Naive B cell (primary cell): ENCODE results near the gene RNF19B. TPM values are rescaled to one million over a fixed set of nuclear protein-coding genes. Genes with fewer than 3 reads are reported as not detected.

Source experiments
- ATAC-seq, 2 donors: fragments of 150-1000 bp; cut with Tn5 transposase; 2 replicates each; pipeline ENCODE4 v1.10.0; 2021; ENCODE audit warnings: low read depth in 2 of 2, mild to moderate bottlenecking in 2 of 2, moderate library complexity in 2 of 2
- DNase-seq: peaks from one replicate; pipeline ENCODE4 v3.0.0; 2022
- H3K27ac Mint-ChIP-seq, 6 donors: one replicate each; pipeline ENCODE4 v1.8.0; 2020 to 2022; ENCODE audit warnings: mild to moderate bottlenecking in 6 of 6, mixed read lengths in 6 of 6, moderate library complexity in 5 of 6, inconsistent platforms in 2 of 6
- H3K27me3 Mint-ChIP-seq, 3 donors: one replicate each; pipeline ENCODE4 v1.8.0; 2021 to 2022; ENCODE audit warnings: mixed read lengths in 3 of 3, mild to moderate bottlenecking in 1 of 3
- H3K36me3 Mint-ChIP-seq, 2 donors: one replicate each; pipeline ENCODE4 v1.8.0; 2020 to 2022; ENCODE audit warnings: mixed read lengths in 2 of 2, inconsistent platforms in 1 of 2, mild to moderate bottlenecking in 1 of 2
- H3K4me1 Mint-ChIP-seq, 3 donors: one replicate each; pipeline ENCODE4 v1.8.0; 2020 to 2022; ENCODE audit warnings: mixed read lengths in 3 of 3, inconsistent platforms in 1 of 3, mild to moderate bottlenecking in 1 of 3, moderate library complexity in 1 of 3
- H3K4me3 Mint-ChIP-seq, 8 donors: one replicate each; pipeline ENCODE4 v1.8.0; 2020 to 2022; ENCODE audit warnings: mild to moderate bottlenecking in 8 of 8, mixed read lengths in 8 of 8, moderate library complexity in 8 of 8, inconsistent platforms in 2 of 8
- H3K9me3 Mint-ChIP-seq, 7 donors: one replicate each; pipeline ENCODE4 v1.8.0; 2020 to 2022; ENCODE audit warnings: mixed read lengths in 7 of 7, mild to moderate bottlenecking in 5 of 7, inconsistent platforms in 2 of 7, moderate library complexity in 1 of 7
- polyA plus RNA-seq, 6 donors: library from polyadenylated mRNA; unstranded; fragments of 300-500 nt; fragmentation: Illumina TruSeq; gene quantifications; one replicate each; pipeline ENCODE4 v1.2.3, GENCODE V29; 2021; ENCODE audit warnings: low read depth in 6 of 6

Gene RNF19B
- polyA plus RNA-seq, 6 donors from 2014 or later: 1.0 to 2.8 (median 1.9) TPM

DNA sequence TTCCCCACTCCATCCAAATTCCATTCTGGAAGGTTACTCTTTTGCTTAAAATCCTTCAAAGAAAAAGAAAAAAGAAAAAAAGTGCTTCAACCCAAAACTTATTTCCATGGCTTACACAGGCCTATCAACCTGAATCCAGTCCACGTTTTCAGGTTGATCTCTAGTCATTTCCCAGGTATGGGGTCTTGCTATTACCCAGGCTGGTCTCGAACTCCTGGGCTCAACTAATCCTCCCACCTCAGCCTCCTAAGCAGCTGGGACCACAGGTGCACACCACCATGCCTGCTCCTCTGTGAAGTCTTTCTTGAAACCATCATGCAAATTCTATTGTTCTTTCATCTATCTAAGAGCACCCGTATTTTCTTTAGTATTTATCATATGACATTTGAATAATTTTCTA lies 7.6 kb downstream of the RNF19B start:
- H3K4me1 Mint-ChIP-seq: peaks cover 49 to 61% (median 60%) of the 10 kb centered on the region in 3 donors
- no peak overlapping the region for H3K4me3 Mint-ChIP-seq
- H3K36me3 Mint-ChIP-seq: peaks cover 7 to 18% of the 10 kb centered on the region in 2 donors
- H3K27ac Mint-ChIP-seq: no peak overlapping the region
- DNase-seq (no peak), ATAC-seq (no peak)
- H3K9me3 Mint-ChIP-seq: no peaks in the 10 kb centered on the region
- H3K27me3 Mint-ChIP-seq: no peaks in the 10 kb centered on the region

DNA sequence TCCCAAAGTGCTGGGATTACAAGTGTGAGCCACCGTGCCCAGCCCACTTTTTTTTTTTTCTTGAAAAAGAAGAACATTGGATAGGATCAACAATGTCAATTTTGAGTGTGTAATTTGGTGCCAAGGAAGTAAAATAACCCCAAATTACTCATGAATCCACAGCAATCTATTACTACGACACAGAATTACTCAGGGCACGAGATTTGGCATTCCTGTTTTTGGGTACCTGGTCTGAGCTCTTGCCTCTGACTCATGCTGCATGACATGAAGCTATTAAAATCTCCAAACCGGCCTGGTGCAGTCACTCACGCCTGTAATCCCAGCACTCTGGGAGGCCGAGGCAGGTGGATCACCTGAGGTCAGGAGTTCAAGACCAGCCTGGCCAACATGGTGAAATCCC lies 10.4 kb downstream of the RNF19B start:
- Mint-ChIP-seq H3K27me3 (no peaks in the 10 kb centered on the region), H3K4me1 (peaks cover 43 to 51% (median 48%) of the 10 kb centered on the region in 3 donors), H3K36me3 (peaks cover 7 to 18% of the 10 kb centered on the region in 2 donors), H3K4me3 (no peak overlapping the region), H3K27ac (peak overlapping the region in 1 of 6 donors; percentile 38), H3K9me3 (no peaks in the 10 kb centered on the region)
- ATAC-seq (no peak), DNase-seq (no peak)

DNA sequence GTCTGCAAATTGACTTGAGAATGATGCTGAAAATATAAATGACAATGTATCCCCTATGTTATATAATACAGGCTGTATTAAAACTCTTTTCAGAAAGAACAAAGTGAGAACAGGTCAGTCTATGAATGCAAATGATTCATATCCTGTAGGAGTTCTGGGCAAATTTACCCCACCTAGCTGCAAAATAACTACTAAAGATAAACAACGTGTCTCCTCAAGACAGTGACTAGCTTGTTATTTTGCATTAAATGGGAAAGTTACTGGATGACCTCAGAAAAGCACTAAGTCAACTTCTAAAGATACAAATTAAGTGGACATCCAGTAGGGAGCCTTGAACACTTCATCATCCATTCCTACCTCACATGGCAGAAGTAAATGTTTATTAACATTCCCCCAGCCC lies 11.1 kb downstream of the RNF19B start:
- no peaks in the 10 kb centered on the region for H3K27me3 Mint-ChIP-seq
- H3K27ac Mint-ChIP-seq: peak overlapping the region in 2 of 6 donors; percentile 66 to 90
- no peak overlapping the region for H3K4me3 Mint-ChIP-seq
- peaks cover 7 to 18% of the 10 kb centered on the region in 2 donors for H3K36me3 Mint-ChIP-seq
- peaks cover 37 to 45% (median 42%) of the 10 kb centered on the region in 3 donors for H3K4me1 Mint-ChIP-seq
- H3K9me3 Mint-ChIP-seq: no peaks in the 10 kb centered on the region
- ATAC-seq: no peak
- DNase-seq: no peak

DNA sequence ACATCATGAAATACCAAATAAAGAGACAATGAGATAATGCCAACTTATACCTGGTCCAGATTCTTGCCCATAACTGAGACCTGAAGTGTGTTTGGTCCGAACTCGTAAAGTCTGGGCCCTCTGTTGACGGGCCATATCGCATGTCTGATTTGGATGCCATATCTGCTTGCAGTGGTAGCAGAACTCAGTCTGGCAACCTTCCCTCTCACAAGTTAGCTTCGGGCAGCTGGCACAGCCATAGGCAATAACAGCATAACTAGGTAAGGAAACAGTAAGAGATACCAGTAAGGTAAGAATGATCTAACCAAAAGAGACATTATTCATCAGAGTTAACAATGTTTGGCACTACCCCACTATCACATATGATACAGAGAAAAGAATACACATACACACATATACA lies 15.1 kb downstream of the RNF19B start:
- Mint-ChIP-seq H3K27ac (peak overlapping the region in 1 of 6 donors; percentile 49), H3K27me3 (no peaks in the 10 kb centered on the region), H3K36me3 (peaks cover 20 to 22% of the 10 kb centered on the region in 2 donors), H3K4me3 (no peak overlapping the region), H3K4me1 (peaks cover 13 to 21% (median 20%) of the 10 kb centered on the region in 3 donors), H3K9me3 (no peaks in the 10 kb centered on the region)
- DNase-seq (no peak), ATAC-seq (no peak)

DNA sequence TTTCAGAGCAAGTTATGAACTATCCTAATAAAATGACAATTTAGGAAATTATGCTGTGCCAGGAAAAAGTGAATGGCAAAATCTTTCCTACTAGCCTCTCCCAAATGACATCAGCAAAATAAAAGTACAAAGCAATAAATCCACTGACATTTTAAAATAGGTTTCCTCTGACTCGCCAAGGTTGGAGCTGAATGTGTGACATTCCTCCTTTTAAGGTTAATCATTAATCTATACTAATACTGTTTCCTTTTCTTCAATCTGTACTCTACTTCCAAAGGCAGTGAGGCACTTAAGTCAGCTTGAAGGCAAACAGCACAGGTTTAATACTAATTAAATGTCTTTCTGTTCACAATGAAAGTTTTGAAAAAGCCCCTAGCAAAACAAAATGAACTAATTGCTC lies 15.7 kb downstream of the RNF19B start:
- Mint-ChIP-seq H3K4me1 (peaks cover 13 to 21% (median 20%) of the 10 kb centered on the region in 3 donors), H3K4me3 (no peak overlapping the region), H3K27me3 (no peaks in the 10 kb centered on the region), H3K36me3 (peaks cover 20 to 22% of the 10 kb centered on the region in 2 donors), H3K27ac (no peak overlapping the region), H3K9me3 (no peaks in the 10 kb centered on the region)
- DNase-seq: no peak
- no peak for ATAC-seq

DNA sequence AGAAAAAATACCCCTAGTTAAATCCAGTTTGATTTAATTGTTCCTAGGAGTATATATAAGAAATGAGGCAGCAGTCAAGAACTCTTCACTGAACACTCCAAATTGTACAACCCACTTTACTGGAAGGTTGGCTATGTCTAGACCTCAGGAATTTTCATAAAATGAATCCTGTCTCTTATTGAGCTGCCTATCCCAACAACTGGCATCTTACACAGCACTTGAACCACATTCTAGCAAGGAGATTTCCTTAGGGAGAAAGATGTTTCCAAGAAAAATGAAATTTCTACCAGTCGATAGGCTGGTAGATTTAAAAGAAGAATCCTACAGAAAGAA lies 16.3 kb downstream of the RNF19B start:
- no peaks in the 10 kb centered on the region for H3K9me3 Mint-ChIP-seq

DNA sequence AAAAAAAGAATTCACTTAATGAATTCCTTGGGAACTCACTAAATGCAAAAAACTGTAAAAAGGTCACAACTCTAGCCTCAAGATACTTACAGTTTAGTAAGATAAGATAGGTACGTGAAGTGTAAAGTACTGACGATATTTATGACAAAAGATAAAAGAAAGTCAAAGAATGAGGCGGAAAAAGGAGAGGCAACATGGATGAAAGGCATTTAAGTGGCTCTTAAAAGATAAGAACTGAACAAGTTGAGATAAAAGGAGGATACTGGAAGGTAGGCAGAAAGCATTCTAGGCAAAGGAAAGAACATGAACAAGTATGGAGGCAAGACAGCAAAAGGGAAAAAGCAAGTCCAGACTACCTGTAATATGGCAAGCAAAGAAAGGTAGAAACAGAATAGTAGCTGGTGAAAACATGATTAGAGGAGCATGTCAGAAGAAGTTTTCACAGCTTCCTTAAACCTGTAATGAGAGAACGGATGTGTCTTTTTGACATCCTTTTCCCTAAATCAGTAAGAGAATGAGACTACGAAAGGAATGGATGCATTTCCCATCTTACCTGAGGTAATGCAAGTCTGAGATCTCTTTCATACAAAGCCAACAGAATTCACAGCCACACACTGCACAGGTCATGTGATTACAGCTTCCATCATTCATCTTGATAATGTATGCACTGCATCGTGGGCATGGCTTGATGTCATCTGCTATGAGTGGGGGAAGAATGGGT lies 16.8 kb downstream of the RNF19B start:
- Mint-ChIP-seq H3K4me3 (no peak overlapping the region), H3K9me3 (no peaks in the 10 kb centered on the region), H3K36me3 (peaks cover 14% of the 10 kb centered on the region in 2 donors), H3K27ac (peak overlapping the region in 1 of 6 donors; percentile 3), H3K4me1 (peaks cover 7 to 15% (median 14%) of the 10 kb centered on the region in 3 donors), H3K27me3 (no peaks in the 10 kb centered on the region)
- ATAC-seq (no peak), DNase-seq (no peak)

More for the DNA sequence above, 16.3 kb downstream of the RNF19B start:
- DNase-seq: no peak
- ATAC-seq: no peak
- Mint-ChIP-seq H3K4me3 (no peak overlapping the region), H3K27me3 (no peaks in the 10 kb centered on the region), H3K27ac (no peak overlapping the region), H3K4me1 (peaks cover 12 to 18% (median 16%) of the 10 kb centered on the region in 3 donors), H3K36me3 (peaks cover 18 to 20% of the 10 kb centered on the region in 2 donors)

DNA sequence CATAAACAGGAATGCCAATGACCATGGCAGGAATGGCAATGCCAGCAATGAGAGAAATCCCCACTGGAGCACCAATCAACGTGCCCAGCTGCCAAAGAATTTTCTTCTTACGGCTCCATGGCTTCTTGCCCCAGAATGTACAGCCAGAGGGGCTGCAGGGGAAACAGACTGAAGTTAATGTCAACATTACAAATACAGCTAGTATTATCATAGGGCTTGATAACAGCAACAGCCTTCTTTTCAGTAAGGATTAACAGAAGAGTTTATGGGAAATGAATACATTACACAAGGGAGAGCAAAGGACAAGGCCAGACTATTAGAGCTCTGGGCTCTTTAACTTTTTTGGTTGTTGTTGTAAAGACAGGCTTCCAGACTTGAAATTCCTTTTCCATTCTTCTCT lies 18.2 kb downstream of the RNF19B start:
- H3K27me3 Mint-ChIP-seq: no peaks in the 10 kb centered on the region
- H3K4me1 Mint-ChIP-seq: peaks cover 3 to 12% (median 12%) of the 10 kb centered on the region in 3 donors
- H3K27ac Mint-ChIP-seq: peak overlapping the region in 1 of 6 donors; percentile 54
- DNase-seq (no peak), ATAC-seq (no peak)
- H3K9me3 Mint-ChIP-seq: no peaks in the 10 kb centered on the region
- H3K36me3 Mint-ChIP-seq: peaks cover 14% of the 10 kb centered on the region in 2 donors
- no peak overlapping the region for H3K4me3 Mint-ChIP-seq

DNA sequence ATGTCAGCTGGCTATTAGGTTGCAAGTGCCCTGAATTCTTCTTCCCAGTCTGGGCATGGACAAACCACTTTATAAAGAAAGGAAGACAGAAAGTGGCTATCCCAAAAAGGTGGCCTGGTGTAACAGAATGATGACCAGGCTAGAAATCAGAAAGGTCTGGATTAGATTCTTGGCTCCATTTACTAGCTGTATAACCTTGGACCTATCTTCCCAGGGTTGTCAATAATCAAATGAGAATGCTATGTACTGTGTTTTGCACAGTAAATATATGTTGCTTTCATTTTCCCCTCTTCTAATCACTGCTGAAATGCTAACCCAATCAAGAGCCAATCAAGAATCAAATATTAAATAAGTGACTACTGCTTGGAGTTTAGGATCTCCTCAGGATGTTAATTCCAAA lies 20.4 kb downstream of the RNF19B start:
- H3K27ac Mint-ChIP-seq: no peak overlapping the region
- peaks cover 0 to 5% (median 0%) of the 10 kb centered on the region in 3 donors for H3K4me1 Mint-ChIP-seq
- no peak for ATAC-seq
- no peaks in the 10 kb centered on the region for H3K9me3 Mint-ChIP-seq
- no peaks in the 10 kb centered on the region for H3K27me3 Mint-ChIP-seq
- DNase-seq: no peak
- H3K4me3 Mint-ChIP-seq: no peak overlapping the region
- H3K36me3 Mint-ChIP-seq: peaks cover 14% of the 10 kb centered on the region in 2 donors

DNA sequence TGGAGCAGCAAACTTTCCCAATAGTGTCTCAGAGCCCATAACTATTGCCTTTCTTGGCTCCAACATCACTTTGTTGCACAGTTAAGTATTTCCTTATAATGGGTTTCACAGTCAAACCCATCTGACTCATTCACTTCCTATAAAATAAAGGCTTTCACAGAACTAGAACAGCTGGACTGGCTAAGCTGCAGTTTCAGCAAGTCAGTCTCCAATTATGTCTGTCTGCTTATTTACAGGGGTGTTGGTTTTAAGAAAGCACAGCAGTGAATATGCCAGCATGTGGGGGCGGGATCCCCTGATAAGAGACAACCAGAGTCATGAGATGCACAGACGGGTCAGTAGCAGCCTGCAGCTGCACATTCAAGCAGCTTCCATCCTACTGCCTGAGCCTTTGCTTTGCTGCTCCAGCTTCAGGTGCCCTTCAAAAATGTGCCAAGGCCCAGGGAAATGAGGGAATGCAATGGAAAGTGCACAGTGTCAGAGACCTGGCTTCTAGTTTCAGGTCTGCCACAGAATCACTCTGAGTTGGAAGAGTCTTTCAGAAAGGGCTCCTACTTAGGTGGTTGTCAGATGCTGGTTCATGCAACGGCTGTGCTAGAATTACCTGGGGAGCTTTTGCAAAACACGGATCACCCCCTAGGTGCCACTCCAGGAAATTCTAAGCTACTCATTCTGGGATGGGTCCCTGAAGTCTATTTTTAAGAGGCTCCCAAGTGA lies 24.8 kb downstream of the RNF19B start:
- ATAC-seq: no peak
- H3K27me3 Mint-ChIP-seq: no peaks in the 10 kb centered on the region
- peak overlapping the region in 1 of 6 donors; percentile 50 for H3K27ac Mint-ChIP-seq
- no peak for DNase-seq
- no peaks in the 10 kb centered on the region for H3K9me3 Mint-ChIP-seq
- peaks cover 12 to 16% of the 10 kb centered on the region in 2 donors for H3K36me3 Mint-ChIP-seq
- no peak overlapping the region for H3K4me3 Mint-ChIP-seq
- no peaks in the 10 kb centered on the region for H3K4me1 Mint-ChIP-seq

DNA sequence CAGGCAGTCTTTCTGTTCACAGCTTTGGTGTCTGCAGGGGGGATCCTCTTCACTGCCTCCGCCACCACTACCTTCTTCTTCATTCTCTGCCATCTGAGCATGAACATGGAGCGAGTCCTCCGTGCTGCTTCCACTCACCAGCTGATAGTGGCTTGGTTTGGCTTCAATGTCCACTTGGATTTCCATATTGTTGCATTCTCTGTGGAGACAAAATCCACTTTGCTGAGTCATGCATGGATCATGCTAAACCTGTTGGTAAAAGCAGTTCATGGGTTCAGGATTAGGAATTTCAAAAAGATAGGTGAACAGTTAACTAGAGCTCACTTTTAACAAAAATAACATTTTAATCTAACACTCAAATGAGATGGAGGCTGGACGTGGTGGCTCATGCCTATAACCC lies 27.5 kb downstream of the RNF19B start:
- no peaks in the 10 kb centered on the region for H3K4me1 Mint-ChIP-seq
- no peak overlapping the region for H3K4me3 Mint-ChIP-seq
- no peaks in the 10 kb centered on the region for H3K9me3 Mint-ChIP-seq
- H3K36me3 Mint-ChIP-seq: peaks cover 12 to 16% of the 10 kb centered on the region in 2 donors
- no peak for DNase-seq
- H3K27me3 Mint-ChIP-seq: no peaks in the 10 kb centered on the region
- no peak for ATAC-seq
- H3K27ac Mint-ChIP-seq: peak overlapping the region in 1 of 6 donors; percentile 79

DNA sequence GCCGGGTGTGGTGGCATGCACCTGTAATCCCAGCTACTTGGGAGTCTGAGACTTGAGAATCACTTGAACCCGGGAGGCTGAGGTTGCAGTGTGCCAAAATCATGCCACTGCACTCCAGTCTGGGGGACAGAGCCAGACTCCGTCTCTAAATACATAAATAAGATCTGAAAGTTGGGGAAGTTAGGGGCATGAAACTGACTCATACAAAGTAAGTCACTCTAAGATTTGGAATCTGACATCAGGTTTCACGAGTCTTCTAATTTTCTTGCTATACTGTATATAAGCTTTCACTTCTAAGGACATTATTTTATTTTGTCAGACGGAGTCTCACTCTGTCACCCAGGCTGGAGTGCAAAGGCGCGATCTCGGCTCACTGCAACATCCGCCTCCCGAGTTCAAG lies 30.1 kb downstream of the RNF19B start:
- Mint-ChIP-seq H3K36me3 (peaks cover 12 to 16% of the 10 kb centered on the region in 2 donors), H3K4me3 (no peak overlapping the region), H3K4me1 (no peaks in the 10 kb centered on the region), H3K27ac (no peak overlapping the region), H3K9me3 (no peaks in the 10 kb centered on the region), H3K27me3 (no peaks in the 10 kb centered on the region)
- no peak for ATAC-seq
- DNase-seq: no peak

DNA sequence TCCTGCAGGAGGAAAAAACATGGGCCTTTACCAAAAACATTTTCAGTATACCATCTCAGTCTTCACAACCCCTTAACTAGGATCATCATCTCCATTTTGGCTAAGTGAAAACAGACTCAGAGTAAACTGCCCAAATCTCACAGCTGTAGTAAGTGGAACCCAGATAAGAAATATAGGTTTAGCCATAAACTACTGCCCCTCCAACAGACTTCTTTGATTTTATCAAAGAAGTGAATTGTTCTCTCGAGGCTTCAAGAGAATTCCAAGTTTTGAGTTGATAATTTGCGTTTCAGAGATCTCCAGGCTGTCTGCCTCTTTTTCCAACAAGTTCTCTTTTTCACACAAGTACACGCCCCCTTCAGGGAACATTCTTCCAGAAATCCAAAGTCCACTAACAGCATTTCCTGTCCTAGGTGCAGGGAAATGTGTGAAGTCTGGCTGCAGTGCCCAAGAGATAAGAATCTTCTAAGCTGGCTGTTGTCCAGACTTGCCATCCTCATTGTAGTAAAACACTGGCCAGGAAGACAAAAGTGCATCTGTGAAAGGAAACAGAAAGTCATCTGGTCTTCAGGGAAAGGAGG lies 30.8 kb downstream of the RNF19B start:
- Mint-ChIP-seq H3K27me3 (no peaks in the 10 kb centered on the region), H3K4me1 (no peaks in the 10 kb centered on the region), H3K36me3 (peaks cover 12 to 16% of the 10 kb centered on the region in 2 donors), H3K27ac (peak overlapping the region in 1 of 6 donors; percentile 29), H3K9me3 (no peaks in the 10 kb centered on the region), H3K4me3 (no peak overlapping the region)
- ATAC-seq (no peak), DNase-seq (no peak)

DNA sequence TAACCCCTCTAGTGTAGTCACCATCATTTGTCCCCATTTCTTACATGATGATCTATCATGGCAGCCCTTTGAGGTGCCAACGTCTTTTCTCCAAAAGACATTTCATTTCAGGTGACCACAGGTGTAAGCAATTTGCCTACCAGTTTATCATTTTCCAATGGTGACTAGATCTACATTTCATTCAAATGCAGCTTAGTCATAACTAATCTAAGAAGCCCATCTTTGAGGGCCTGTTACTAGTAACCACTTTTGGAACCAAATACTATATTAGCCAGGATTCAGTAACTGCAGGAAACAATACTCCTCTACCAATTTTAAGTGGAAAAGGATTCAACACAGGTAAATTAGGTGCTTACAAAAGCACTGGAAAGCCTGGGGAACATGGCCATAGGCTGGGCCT lies 32.8 kb downstream of the RNF19B start:
- DNase-seq (no peak), ATAC-seq (no peak)
- peaks cover 0 to 9% (median 4%) of the 10 kb centered on the region in 7 donors for H3K9me3 Mint-ChIP-seq
- H3K4me3 Mint-ChIP-seq: no peak overlapping the region
- peaks cover under 1 to 2% of the 10 kb centered on the region in 2 donors for H3K36me3 Mint-ChIP-seq
- no peaks in the 10 kb centered on the region for H3K4me1 Mint-ChIP-seq
- no peak overlapping the region for H3K27ac Mint-ChIP-seq
- peaks cover 0 to 9% (median 8%) of the 10 kb centered on the region in 3 donors for H3K27me3 Mint-ChIP-seq
